ENCODE measurements around the gene JAK3. TPM values are rescaled to one million over a fixed set of nuclear protein-coding genes. Genes with fewer than 3 reads are reported as not detected.

JAK3 gene
- total and polyA plus RNA-seq, 2 experiments from 2014 or later, result 3.0 to 3.2 TPM

GRCh38 chr19:17873786-17874757, 26.3 kb upstream of the JAK3 start:
- H3K4me3 ChIP-seq, result no peak overlapping the region
- H3K27me3 ChIP-seq, result peaks cover 49% of the 10 kb centered on the region
- no peaks in the 10 kb centered on the region for H3K79me2 ChIP-seq
- TF ChIP-seq CTCF (IDR thresholded peaks at IDR 0.05; ENCODE audit: poor library complexity) (no peak), EZH2phosphoT487 (IDR thresholded peaks at IDR 0.05; ENCODE audit: low read depth, severe bottlenecking, unreplicated experiment) (no peak), EZH2 (IDR thresholded peaks at IDR 0.05; ENCODE audit: borderline replicate concordance) (no peak)
- WGBS (ENCODE audit: low lambda C conversion rate, missing lambda C conversion rate), result 17% methylated on average over 42 of the region's 63 CpGs
- H3K9me2 ChIP-seq (replicated peaks; ENCODE audit: insufficient read depth), result no peaks in the 10 kb centered on the region
- no peak overlapping the region for H2AFZ ChIP-seq
- H3K4me2 ChIP-seq, result peak overlapping the region; percentile 72
- no peaks in the 10 kb centered on the region for H3K9me3 ChIP-seq (ENCODE audit: low read depth)
- peak; percentile 69 for DNase-seq (ENCODE audit: low spot score)
- H3K36me3 ChIP-seq (replicated peaks; ENCODE audit: insufficient read depth, low read depth), result no peaks in the 10 kb centered on the region
- H3K4me1 ChIP-seq (ENCODE audit: insufficient read depth), result no peaks in the 10 kb centered on the region
- H4K20me1 ChIP-seq (ENCODE audit: insufficient read depth, poor library complexity, severe bottlenecking), result no peaks in the 10 kb centered on the region
- no peak overlapping the region for H3K27ac ChIP-seq

GRCh38 chr19:17872251-17873001, 24.6 kb upstream of the JAK3 start:
- TF ChIP-seq CTCF (IDR thresholded peaks at IDR 0.05; ENCODE audit: poor library complexity), result no peak
- no peak for TF ChIP-seq EZH2phosphoT487 (IDR thresholded peaks at IDR 0.05; ENCODE audit: low read depth, severe bottlenecking, unreplicated experiment)
- TF ChIP-seq EZH2 (IDR thresholded peaks at IDR 0.05; ENCODE audit: borderline replicate concordance), result no peak
- Histone ChIP-seq H4K20me1 (ENCODE audit: insufficient read depth, poor library complexity, severe bottlenecking) (no peaks in the 10 kb centered on the region), H3K4me3 (no peak overlapping the region), H3K36me3 (replicated peaks; ENCODE audit: insufficient read depth, low read depth) (no peaks in the 10 kb centered on the region), H3K9me3 (ENCODE audit: low read depth) (no peaks in the 10 kb centered on the region), H3K4me2 (no peak overlapping the region), H3K27ac (no peak overlapping the region), H3K4me1 (ENCODE audit: insufficient read depth) (no peaks in the 10 kb centered on the region), H3K79me2 (no peaks in the 10 kb centered on the region), H3K9me2 (replicated peaks; ENCODE audit: insufficient read depth) (no peaks in the 10 kb centered on the region), H2AFZ (no peak overlapping the region), H3K27me3 (peaks cover 58% of the 10 kb centered on the region)
- 83% methylated on average over 57 of the region's 61 CpGs for WGBS (ENCODE audit: low lambda C conversion rate, missing lambda C conversion rate)
- no peak for DNase-seq (ENCODE audit: low spot score)

- H3K27ac ChIP-seq, result no peak within 1 kb of the TSS
- WGBS (ENCODE audit: low lambda C conversion rate, missing lambda C conversion rate), result 20% methylated on average over 13 of the region's 26 CpGs
Observed at GRCh38 chr19:17871878-17872250, 24.1 kb upstream of the JAK3 start, which contains the start of gene SLC5A5. TSS of gene SLC5A5 (plus strand) at chr19:17871945. CDS start at chr19:17872320, 375 bp downstream.

More at GRCh38 chr19:17871878-17872250, 24.1 kb upstream of the JAK3 start, which contains the start of gene SLC5A5:
- Histone ChIP-seq H3K4me1 (ENCODE audit: insufficient read depth) (no peaks in the 10 kb centered on the region), H3K36me3 (replicated peaks; ENCODE audit: insufficient read depth, low read depth) (no peaks in the 10 kb centered on the region), H3K27me3 (peaks cover 58% of the 10 kb centered on the region), H3K9me3 (ENCODE audit: low read depth) (no peaks in the 10 kb centered on the region), H3K9me2 (replicated peaks; ENCODE audit: insufficient read depth) (no peaks in the 10 kb centered on the region), H2AFZ (no peak within 1 kb of the TSS), H4K20me1 (ENCODE audit: insufficient read depth, poor library complexity, severe bottlenecking) (no peaks in the 10 kb centered on the region), H3K79me2 (no peaks in the 10 kb centered on the region), H3K4me2 (no peak within 1 kb of the TSS), H3K4me3 (no peak within 1 kb of the TSS)
- DNase-seq (ENCODE audit: low spot score), result no peak
- TF ChIP-seq CTCF (IDR thresholded peaks at IDR 0.05; ENCODE audit: poor library complexity), result no peak
- TF ChIP-seq EZH2phosphoT487 (IDR thresholded peaks at IDR 0.05; ENCODE audit: low read depth, severe bottlenecking, unreplicated experiment), result no peak
- no peak for TF ChIP-seq EZH2 (IDR thresholded peaks at IDR 0.05; ENCODE audit: borderline replicate concordance)
